ENCODE results near the gene P2RX6.

The P2RX6 gene

GRCh38 chr22:20974336-20974955 is 40.5 kb upstream of the P2RX6 start:
- Histone ChIP-seq H3K27ac (ENCODE audit: low read depth, low read length) (no peak overlapping the region), H3K9ac (ENCODE audit: low read length) (no peak overlapping the region), H3K4me1 (ENCODE audit: insufficient read depth, low read length) (peaks cover under 1% of the 10 kb centered on the region), H3K27me3 (ENCODE audit: control insufficient read depth in 1 of 2, insufficient read depth in 2 of 2, low read length in 2 of 2) (no peaks in the 10 kb centered on the region), H3K36me3 (ENCODE audit: insufficient read depth, low read length) (no peaks in the 10 kb centered on the region), H3K4me3 (ENCODE audit: low read depth in 1 of 2, low read length in 2 of 2) (no peak overlapping the region), H3K9me3 (ENCODE audit: low read length) (no peaks in the 10 kb centered on the region)

GRCh38 chr22:20975541-20976290 is 39.2 kb upstream of the P2RX6 start:
- H3K4me3 ChIP-seq (ENCODE audit: low read depth in 1 of 2, low read length in 2 of 2): no peak overlapping the region
- no peaks in the 10 kb centered on the region for H3K9me3 ChIP-seq (ENCODE audit: low read length)
- no peaks in the 10 kb centered on the region for H3K36me3 ChIP-seq (ENCODE audit: insufficient read depth, low read length)
- no peak overlapping the region for H3K9ac ChIP-seq (ENCODE audit: low read length)
- no peaks in the 10 kb centered on the region for H3K27me3 ChIP-seq (ENCODE audit: control insufficient read depth in 1 of 2, insufficient read depth in 2 of 2, low read length in 2 of 2)
- H3K27ac ChIP-seq (ENCODE audit: low read depth, low read length): no peak overlapping the region
- H3K4me1 ChIP-seq (ENCODE audit: insufficient read depth, low read length): peaks cover 12% of the 10 kb centered on the region

- no peak overlapping the region for H3K4me3 ChIP-seq (ENCODE audit: low read depth in 1 of 2, low read length in 2 of 2)
- H3K36me3 ChIP-seq (ENCODE audit: insufficient read depth, low read length): no peaks in the 10 kb centered on the region
- no peak overlapping the region for H3K27ac ChIP-seq (ENCODE audit: low read depth, low read length)
- peaks cover 19% of the 10 kb centered on the region for H3K4me1 ChIP-seq (ENCODE audit: insufficient read depth, low read length)
- H3K9me3 ChIP-seq (ENCODE audit: low read length): no peaks in the 10 kb centered on the region
- H3K27me3 ChIP-seq (ENCODE audit: control insufficient read depth in 1 of 2, insufficient read depth in 2 of 2, low read length in 2 of 2): no peaks in the 10 kb centered on the region
- no peak overlapping the region for H3K9ac ChIP-seq (ENCODE audit: low read length)
Observed at GRCh38 chr22:20976291-20976877, 38.6 kb upstream of the P2RX6 start.

DNA sequence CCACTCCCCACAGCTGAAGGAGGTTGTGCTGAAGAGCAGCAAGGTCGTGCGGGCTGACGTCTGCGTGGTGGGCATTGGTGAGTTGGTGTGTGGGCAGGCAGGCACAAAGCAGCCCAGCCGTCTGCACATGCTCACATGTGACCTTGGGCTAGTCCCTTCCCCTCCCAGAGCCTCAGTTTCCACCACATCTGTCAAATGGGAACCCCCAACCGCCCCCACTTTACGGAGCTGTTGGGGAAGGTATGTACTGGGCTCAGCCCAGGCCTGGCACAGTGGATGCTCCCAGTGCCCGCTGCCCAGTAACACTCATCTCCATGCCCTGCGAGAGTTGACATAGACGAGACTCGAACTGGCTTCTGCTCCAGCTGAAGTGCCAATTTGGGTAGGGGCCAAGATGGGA is 37.9 kb upstream of the P2RX6 start:
- Histone ChIP-seq H3K27me3 (ENCODE audit: control insufficient read depth in 1 of 2, insufficient read depth in 2 of 2, low read length in 2 of 2) (no peaks in the 10 kb centered on the region), H3K9me3 (ENCODE audit: low read length) (no peaks in the 10 kb centered on the region), H3K4me3 (ENCODE audit: low read depth in 1 of 2, low read length in 2 of 2) (no peak overlapping the region), H3K4me1 (ENCODE audit: insufficient read depth, low read length) (peaks cover 20% of the 10 kb centered on the region), H3K9ac (ENCODE audit: low read length) (no peak overlapping the region), H3K27ac (ENCODE audit: low read depth, low read length) (no peak overlapping the region), H3K36me3 (ENCODE audit: insufficient read depth, low read length) (no peaks in the 10 kb centered on the region)

GRCh38 chr22:20977516-20978170 is 37.3 kb upstream of the P2RX6 start:
- H3K27ac ChIP-seq (ENCODE audit: low read depth, low read length): no peak overlapping the region
- peaks cover 20% of the 10 kb centered on the region for H3K4me1 ChIP-seq (ENCODE audit: insufficient read depth, low read length)
- H3K9me3 ChIP-seq (ENCODE audit: low read length): no peaks in the 10 kb centered on the region
- H3K9ac ChIP-seq (ENCODE audit: low read length): no peak overlapping the region
- no peaks in the 10 kb centered on the region for H3K36me3 ChIP-seq (ENCODE audit: insufficient read depth, low read length)
- no peak overlapping the region for H3K4me3 ChIP-seq (ENCODE audit: low read depth in 1 of 2, low read length in 2 of 2)
- H3K27me3 ChIP-seq (ENCODE audit: control insufficient read depth in 1 of 2, insufficient read depth in 2 of 2, low read length in 2 of 2): no peaks in the 10 kb centered on the region

DNA sequence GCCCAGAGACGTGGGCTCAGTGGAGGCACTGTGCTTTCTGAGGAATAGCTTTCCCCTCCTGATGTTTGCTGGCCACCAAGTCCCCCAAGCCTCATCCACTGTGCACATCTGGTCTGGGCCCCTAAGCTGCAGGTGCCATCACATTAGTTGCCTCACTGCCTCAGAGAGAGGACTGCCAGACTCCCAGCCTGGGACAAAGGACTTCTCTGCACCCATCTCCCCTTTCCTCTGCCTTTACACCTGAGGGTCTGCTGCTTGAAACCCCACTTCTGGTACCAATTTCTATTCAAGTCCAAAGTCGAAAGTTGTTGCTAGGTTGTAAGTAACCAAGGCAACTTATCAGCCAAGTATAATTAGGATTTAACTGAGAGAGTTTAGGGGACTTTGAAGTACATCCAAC is 36.5 kb upstream of the P2RX6 start:
- H3K4me1 ChIP-seq (ENCODE audit: insufficient read depth, low read length): peaks cover 28% of the 10 kb centered on the region
- H3K36me3 ChIP-seq (ENCODE audit: insufficient read depth, low read length): no peaks in the 10 kb centered on the region
- H3K27me3 ChIP-seq (ENCODE audit: control insufficient read depth in 1 of 2, insufficient read depth in 2 of 2, low read length in 2 of 2): no peaks in the 10 kb centered on the region
- H3K27ac ChIP-seq (ENCODE audit: low read depth, low read length): no peak overlapping the region
- no peak overlapping the region for H3K4me3 ChIP-seq (ENCODE audit: low read depth in 1 of 2, low read length in 2 of 2)
- H3K9me3 ChIP-seq (ENCODE audit: low read length): no peaks in the 10 kb centered on the region
- H3K9ac ChIP-seq (ENCODE audit: low read length): no peak overlapping the region

DNA sequence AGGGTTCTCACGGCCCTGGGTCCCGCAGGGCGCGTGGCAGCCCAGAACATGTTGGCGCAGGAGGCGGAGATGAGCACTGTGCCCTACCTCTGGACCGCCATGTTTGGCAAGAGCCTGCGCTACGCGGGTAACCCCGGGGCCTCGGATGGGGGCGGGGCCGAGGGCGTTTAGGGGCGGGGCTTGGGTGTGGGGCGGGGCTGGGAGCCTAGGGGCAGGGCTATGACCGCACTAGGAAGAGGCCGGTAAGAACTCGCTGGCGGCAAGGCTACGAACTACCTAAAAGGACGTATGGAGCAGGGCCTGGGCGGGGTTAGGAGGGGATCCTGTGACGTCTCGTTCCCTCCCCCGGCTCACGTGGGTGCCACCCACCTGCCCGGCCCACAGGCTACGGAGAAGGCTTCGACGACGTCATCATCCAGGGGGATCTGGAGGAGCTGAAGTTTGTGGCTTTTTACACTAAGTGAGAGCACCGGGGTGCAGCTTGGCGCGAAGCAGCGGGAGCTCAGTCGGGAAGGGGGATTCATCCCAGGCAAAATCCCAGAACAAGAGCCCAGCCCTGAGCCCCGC is 35.6 kb upstream of the P2RX6 start:
- H3K27ac ChIP-seq (ENCODE audit: low read depth, low read length): peak overlapping the region; percentile 43
- H3K27me3 ChIP-seq (ENCODE audit: control insufficient read depth in 1 of 2, insufficient read depth in 2 of 2, low read length in 2 of 2): no peaks in the 10 kb centered on the region
- peak overlapping the region; percentile 37 for H3K9ac ChIP-seq (ENCODE audit: low read length)
- peaks cover 30% of the 10 kb centered on the region for H3K4me1 ChIP-seq (ENCODE audit: insufficient read depth, low read length)
- no peaks in the 10 kb centered on the region for H3K9me3 ChIP-seq (ENCODE audit: low read length)
- H3K36me3 ChIP-seq (ENCODE audit: insufficient read depth, low read length): peaks cover 4% of the 10 kb centered on the region
- peak overlapping the region; percentile 41 to 49 for H3K4me3 ChIP-seq (ENCODE audit: low read depth in 1 of 2, low read length in 2 of 2)

DNA sequence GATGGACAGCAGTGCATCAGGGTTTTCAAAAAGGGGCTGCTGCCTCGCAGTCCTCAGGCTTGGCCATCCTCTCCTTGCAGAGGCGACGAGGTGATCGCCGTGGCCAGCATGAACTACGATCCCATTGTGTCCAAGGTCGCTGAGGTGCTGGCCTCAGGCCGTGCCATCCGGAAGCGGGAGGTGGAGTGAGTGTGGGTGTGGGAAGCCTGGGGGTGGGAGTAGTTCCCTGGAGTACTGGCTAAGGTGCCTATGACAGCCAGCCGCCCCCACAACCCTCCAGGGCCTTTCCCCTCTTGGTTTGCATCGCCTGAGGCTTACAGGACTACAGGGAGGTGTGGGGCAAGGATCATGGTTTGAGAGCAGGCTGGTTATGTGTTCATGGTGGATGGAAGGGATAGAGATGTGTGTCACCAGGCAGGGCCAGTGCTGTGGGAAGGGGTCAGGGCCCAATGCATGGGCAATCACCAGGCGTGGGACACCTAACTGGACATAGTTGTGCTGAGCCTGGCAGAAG is 35.0 kb upstream of the P2RX6 start:
- Histone ChIP-seq H3K4me3 (ENCODE audit: low read depth in 1 of 2, low read length in 2 of 2) (peak overlapping the region in 1 of 2 donors; percentile 49), H3K27me3 (ENCODE audit: control insufficient read depth in 1 of 2, insufficient read depth in 2 of 2, low read length in 2 of 2) (no peaks in the 10 kb centered on the region), H3K36me3 (ENCODE audit: insufficient read depth, low read length) (peaks cover 8% of the 10 kb centered on the region), H3K9ac (ENCODE audit: low read length) (peak overlapping the region; percentile 37), H3K9me3 (ENCODE audit: low read length) (no peaks in the 10 kb centered on the region), H3K27ac (ENCODE audit: low read depth, low read length) (peak overlapping the region; percentile 43), H3K4me1 (ENCODE audit: insufficient read depth, low read length) (peaks cover 30% of the 10 kb centered on the region)

GRCh38 chr22:20980523-20980922 is 34.4 kb upstream of the P2RX6 start:
- Histone ChIP-seq H3K36me3 (ENCODE audit: insufficient read depth, low read length) (peaks cover 10% of the 10 kb centered on the region), H3K4me1 (ENCODE audit: insufficient read depth, low read length) (peaks cover 30% of the 10 kb centered on the region), H3K9ac (ENCODE audit: low read length) (no peak overlapping the region), H3K27me3 (ENCODE audit: control insufficient read depth in 1 of 2, insufficient read depth in 2 of 2, low read length in 2 of 2) (no peaks in the 10 kb centered on the region), H3K27ac (ENCODE audit: low read depth, low read length) (no peak overlapping the region), H3K9me3 (ENCODE audit: low read length) (no peaks in the 10 kb centered on the region), H3K4me3 (ENCODE audit: low read depth in 1 of 2, low read length in 2 of 2) (peak overlapping the region in 1 of 2 donors; percentile 49)

GRCh38 chr22:20980938-20981722 is 33.8 kb upstream of the P2RX6 start:
- Histone ChIP-seq H3K36me3 (ENCODE audit: insufficient read depth, low read length) (peaks cover 17% of the 10 kb centered on the region), H3K9ac (ENCODE audit: low read length) (peak overlapping the region; percentile 89), H3K27me3 (ENCODE audit: control insufficient read depth in 1 of 2, insufficient read depth in 2 of 2, low read length in 2 of 2) (no peaks in the 10 kb centered on the region), H3K4me1 (ENCODE audit: insufficient read depth, low read length) (peaks cover 30% of the 10 kb centered on the region), H3K27ac (ENCODE audit: low read depth, low read length) (peak overlapping the region; percentile 96), H3K9me3 (ENCODE audit: low read length) (no peaks in the 10 kb centered on the region), H3K4me3 (ENCODE audit: low read depth in 1 of 2, low read length in 2 of 2) (peak overlapping the region; percentile 79 to 89)
